GM21447 (cell line): ENCODE data around the gene CNTNAP5.

ENCODE experiments used
- ATAC-seq: cut with Tn5 transposase; IDR thresholded peaks from one replicate; pipeline ENCODE4 v1.9.1; 2021; ENCODE audit not compliant: unreplicated experiment

The CNTNAP5 gene

GRCh38 chr2:124053796-124054195 is 28.7 kb downstream of the CNTNAP5 start:
- no peak for ATAC-seq

- ATAC-seq, result no peak
These were observed 38.5 kb downstream of the CNTNAP5 start for GRCh38 chr2:124063596-124063995.

GRCh38 chr2:124065636-124066035 is 40.5 kb downstream of the CNTNAP5 start:
- no peak for ATAC-seq

- ATAC-seq, result no peak
These were observed 41.7 kb downstream of the CNTNAP5 start for GRCh38 chr2:124066776-124067175.

GRCh38 chr2:124079045-124079444 is 54.0 kb downstream of the CNTNAP5 start:
- ATAC-seq, result no peak

DNA sequence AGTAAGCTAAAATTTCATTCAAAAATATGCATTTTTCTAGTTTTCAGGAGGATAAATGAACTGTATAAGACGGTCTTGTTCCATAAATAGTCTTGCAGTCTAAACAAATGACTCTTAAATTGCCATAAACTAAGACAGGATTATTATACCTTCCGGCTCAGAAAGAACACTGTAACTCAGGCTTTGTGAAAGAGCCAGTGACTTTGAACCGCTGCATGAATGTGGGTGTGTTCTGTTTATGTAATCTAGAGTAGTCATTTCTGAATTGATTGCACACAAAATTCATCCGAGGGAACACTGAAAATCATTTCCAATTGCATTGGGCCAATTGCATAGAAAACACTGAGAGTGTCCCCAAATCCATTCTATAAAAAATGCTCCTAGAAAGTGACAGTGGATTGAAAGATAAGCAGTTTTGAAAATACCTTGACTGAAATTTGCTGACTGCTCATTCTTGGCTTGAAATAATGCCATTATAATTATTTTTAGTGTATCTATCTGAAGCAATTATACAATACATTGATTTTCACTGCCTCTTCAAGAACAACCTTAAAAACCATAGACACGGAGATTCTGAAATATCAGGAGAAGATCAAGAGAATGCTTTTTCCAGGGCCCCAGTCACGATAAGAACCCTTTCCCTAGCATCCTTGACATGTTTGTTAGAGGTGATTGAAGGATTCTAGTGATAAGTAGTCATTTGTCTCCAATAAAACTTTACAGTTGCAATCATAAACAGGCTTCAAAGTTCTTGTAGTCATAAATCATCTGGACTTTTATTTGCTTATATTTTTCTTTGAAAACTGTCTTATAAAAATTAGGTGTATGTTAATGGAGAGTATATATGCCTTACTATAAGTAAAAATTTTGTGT is 55.4 kb downstream of the CNTNAP5 start:
- ATAC-seq, result no peak

DNA sequence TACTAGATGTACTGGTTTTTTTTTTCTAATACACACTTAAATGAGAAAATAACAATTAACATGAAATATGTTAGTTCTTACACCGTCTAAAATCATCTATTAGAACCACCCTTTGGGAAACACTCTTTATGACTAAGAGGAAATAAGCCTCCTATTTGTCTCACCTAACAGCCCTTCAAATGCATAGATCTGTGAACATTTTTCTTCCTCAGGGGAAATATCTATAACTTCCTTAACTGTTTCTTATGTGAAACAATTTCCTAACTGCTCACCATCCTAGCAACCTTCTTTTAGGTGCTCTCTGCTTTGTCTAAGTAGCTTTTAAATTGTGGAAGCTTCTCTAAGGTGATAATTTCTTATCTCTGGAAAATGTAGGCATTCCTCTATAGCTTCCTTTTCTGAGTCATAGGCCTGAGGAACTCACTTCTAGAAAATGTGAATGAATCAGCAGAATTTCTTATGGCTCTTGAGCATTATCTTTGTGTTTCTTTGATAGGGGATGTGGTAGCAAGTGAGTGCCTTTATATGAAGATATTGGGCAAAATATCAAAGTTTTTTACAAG is 56.1 kb downstream of the CNTNAP5 start:
- no peak for ATAC-seq

- no peak for ATAC-seq
These were observed 63.5 kb downstream of the CNTNAP5 start for GRCh38 chr2:124088616-124089015.

GRCh38 chr2:124091721-124092120 is 66.6 kb downstream of the CNTNAP5 start:
- no peak for ATAC-seq

- ATAC-seq, result no peak
These were observed 67.6 kb downstream of the CNTNAP5 start for GRCh38 chr2:124092651-124093050.

GRCh38 chr2:124104914-124105313 is 79.8 kb downstream of the CNTNAP5 start:
- ATAC-seq, result no peak

GRCh38 chr2:124112206-124112605 is 87.1 kb downstream of the CNTNAP5 start:
- no peak for ATAC-seq

DNA sequence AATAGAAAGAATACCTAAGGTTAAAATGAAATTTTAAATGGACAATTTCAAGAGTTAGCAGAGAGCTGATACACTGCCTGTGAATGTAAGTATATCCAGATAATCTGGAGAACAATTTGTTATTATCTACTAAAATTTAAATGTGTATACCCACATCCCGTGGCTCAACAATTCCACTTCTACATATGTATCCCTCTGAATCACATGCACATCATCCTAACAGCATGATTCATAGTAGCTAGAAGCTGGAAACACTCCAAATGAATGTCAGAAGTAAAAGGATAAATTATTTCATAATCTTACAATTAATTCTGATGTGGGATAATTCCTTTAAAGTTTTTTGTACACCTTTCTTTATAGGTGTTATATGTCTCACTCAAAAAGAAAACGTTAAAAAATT is 87.9 kb downstream of the CNTNAP5 start:
- no peak for ATAC-seq

- no peak for ATAC-seq
These were observed 95.2 kb downstream of the CNTNAP5 start for GRCh38 chr2:124120246-124120645.

DNA sequence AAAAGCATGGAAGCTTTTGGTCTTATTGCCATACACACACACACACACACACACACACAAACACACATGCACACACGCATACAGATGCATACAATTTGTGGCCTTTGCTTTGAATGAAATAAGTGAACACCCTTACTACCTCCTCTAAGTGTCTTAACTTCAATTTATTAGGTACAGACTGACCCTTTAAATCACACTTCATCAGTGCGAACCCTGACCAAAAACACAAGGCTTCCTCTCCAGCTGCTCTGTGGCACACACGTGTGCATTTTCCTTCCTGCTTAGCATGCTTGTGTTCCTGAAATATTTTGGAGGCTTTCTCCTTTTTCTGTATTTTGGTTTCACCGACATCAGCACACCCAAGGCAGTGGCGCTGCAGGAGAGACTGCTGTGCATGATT is 96.0 kb downstream of the CNTNAP5 start:
- ATAC-seq, result no peak

- ATAC-seq, result no peak
These were observed 96.7 kb downstream of the CNTNAP5 start for GRCh38 chr2:124121760-124122275.

GRCh38 chr2:124122340-124122739 is 97.3 kb downstream of the CNTNAP5 start:
- no peak for ATAC-seq

DNA sequence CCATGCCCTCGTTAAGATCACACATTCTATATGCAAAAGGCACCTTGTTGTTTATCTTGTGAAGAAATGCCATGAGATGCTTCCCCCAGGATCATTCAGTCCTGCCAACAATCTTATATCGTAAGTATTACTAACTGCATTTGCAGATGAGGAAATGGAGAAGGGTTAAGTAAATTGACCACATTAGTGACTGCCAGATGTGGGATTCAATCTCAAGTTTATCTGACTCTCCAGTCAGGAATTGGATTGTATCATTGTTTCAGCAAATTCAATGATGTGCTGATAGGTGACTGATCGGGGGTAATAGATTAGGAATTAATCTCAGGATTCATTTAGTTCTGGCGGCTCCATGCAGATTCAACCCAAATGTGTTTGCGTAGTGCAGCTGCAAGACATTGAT is 106.2 kb downstream of the CNTNAP5 start:
- ATAC-seq, result no peak

DNA sequence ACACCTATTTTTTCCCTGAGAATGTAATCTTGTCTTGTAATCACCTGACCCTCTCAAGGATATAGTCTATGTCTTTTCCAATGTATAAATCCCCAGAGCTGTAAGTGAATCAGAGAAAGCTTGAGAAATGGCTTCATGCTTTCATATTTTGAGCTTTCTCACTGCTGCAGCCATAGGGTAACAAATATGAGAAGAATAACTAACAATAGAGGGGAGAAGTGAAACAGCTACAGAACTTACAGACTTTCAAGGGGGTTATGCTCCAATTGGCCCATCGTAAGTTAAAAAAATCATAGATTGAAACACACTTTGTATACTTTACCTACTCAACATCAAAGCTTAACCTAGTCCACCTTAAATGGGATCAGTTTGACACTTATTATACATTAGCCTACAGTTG is 111.0 kb downstream of the CNTNAP5 start:
- no peak for ATAC-seq

GRCh38 chr2:124138076-124138475 is 113.0 kb downstream of the CNTNAP5 start:
- ATAC-seq, result no peak

DNA sequence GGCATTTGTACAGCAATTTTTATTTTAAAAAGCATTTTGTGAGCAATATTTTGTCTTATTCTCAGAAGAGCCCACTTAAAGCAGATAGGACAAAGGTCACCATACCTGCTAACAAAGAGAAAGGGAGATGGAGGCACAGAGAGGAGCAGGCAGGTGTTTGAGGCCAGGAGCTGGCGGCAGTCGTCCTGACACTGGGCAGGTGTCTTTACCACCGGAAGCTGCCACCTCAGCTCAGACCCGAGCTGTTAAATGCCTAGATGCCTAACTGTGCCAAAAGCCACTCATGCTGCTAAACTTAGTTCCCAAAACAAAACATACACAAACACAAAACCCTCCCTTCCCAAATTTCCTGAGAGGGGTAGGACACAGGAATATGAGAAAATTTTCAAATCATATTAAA is 120.9 kb downstream of the CNTNAP5 start:
- ATAC-seq, result no peak

DNA sequence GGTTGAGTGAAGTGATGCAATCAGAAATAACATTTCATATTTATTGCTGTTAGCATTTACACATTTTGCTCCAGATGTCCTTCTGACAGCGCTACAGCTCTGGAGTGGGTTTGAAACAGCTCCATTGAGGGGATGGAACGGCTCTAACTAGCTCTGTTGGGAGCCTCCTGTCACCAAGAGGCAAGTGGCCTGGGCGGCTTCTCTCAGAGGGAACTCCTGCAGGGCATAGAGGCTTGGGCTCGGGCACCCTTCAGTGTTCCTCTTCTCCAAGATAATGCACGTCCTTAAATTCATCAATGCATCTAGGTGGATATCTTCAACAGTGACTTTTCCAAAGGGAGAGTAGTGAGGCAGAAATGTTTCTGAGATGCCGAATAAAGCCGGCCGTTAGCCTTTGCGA is 122.5 kb downstream of the CNTNAP5 start:
- no peak for ATAC-seq
